Right ventricle myocardium superior (tissue), 1 donor: ENCODE results near the gene CARMIL3. TPM values are rescaled to one million over a fixed set of nuclear protein-coding genes. Genes with fewer than 3 reads are reported as not detected.

Source experiments
- total RNA-seq: library from RNA; stranded (reverse); fragmentation: NEBNext Ultra II Directional; extraction: Animal tissue kit (Norgen Biotek cat#: 25700); gene quantifications from one replicate; pipeline ENCODE4 v1.2.1, GENCODE V29; 2021
- donor health status: DM: no; HTN: yes; CAD: no; lungs with severe emphysema.

CARMIL3 gene
- total RNA-seq, 1 donor from 2014 or later: 0.08 TPM

Other genes with a start within 250 kb of the CARMIL3 start
- gene DHRS4, start 98.2 kb upstream of the CARMIL3 start, total RNA-seq: 28.1 TPM
- gene DHRS4L2, start 63.1 kb upstream of the CARMIL3 start, total RNA-seq: 17.7 TPM
- not detected for gene CPNE6, start 19.6 kb downstream of the CARMIL3 start, total RNA-seq
- gene PCK2, start 42.3 kb downstream of the CARMIL3 start, total RNA-seq: 2.7 TPM
- 81.7 TPM for gene DCAF11, start 62.8 kb downstream of the CARMIL3 start, total RNA-seq
- 0.75 TPM for gene NRL, start 62.9 kb downstream of the CARMIL3 start, total RNA-seq
- gene FITM1, start 78.7 kb downstream of the CARMIL3 start, total RNA-seq: 126 TPM
- gene PSME1, start 84.2 kb downstream of the CARMIL3 start, total RNA-seq: 129 TPM
- 14.4 TPM for gene EMC9, start 89.6 kb downstream of the CARMIL3 start, total RNA-seq
- gene PSME2, start 94.6 kb downstream of the CARMIL3 start, total RNA-seq: 88.8 TPM
- 29.5 TPM for gene RNF31, start 95.5 kb downstream of the CARMIL3 start, total RNA-seq
- 24.0 TPM for gene IRF9, start 109.3 kb downstream of the CARMIL3 start, total RNA-seq
- gene REC8, start 120.1 kb downstream of the CARMIL3 start, total RNA-seq: 1.7 TPM
- 10.5 TPM for gene IPO4, start 136.8 kb downstream of the CARMIL3 start, total RNA-seq
- gene TM9SF1, start 143.4 kb downstream of the CARMIL3 start, total RNA-seq: 19.2 TPM
- not detected for gene TSSK4, start 153.7 kb downstream of the CARMIL3 start, total RNA-seq
- gene CHMP4A, start 161.5 kb downstream of the CARMIL3 start, total RNA-seq: 26.6 TPM
- gene MDP1, start 164.1 kb downstream of the CARMIL3 start, total RNA-seq: 18.9 TPM
- gene NEDD8, start 180.4 kb downstream of the CARMIL3 start, total RNA-seq: 212 TPM
- 26.2 TPM for gene GMPR2, start 180.9 kb downstream of the CARMIL3 start, total RNA-seq
- gene TINF2, start 190.6 kb downstream of the CARMIL3 start, total RNA-seq: 28.7 TPM
- gene TGM1, start 211.2 kb downstream of the CARMIL3 start, total RNA-seq: 1.1 TPM
- 20.3 TPM for gene RABGGTA, start 219.6 kb downstream of the CARMIL3 start, total RNA-seq
- gene DHRS1, start 247.8 kb downstream of the CARMIL3 start, total RNA-seq: 5.2 TPM
- 23.4 TPM for gene NOP9, start 247.8 kb downstream of the CARMIL3 start, total RNA-seq